Keratinocyte (primary cell): ENCODE results near the gene TARS2.

ENCODE experiments used
- EZH2 ChIP-seq: IDR thresholded peaks from one replicate; pipeline ENCODE4 v1.6.1; 2012; ENCODE audit warnings: inconsistent platforms, mild to moderate bottlenecking, low read length, moderate library complexity
- TF ChIP-seq, protein P1 (sequence below), 3 experiments: IDR thresholded peaks in 1 of 3; conservative IDR thresholded peaks in 1 of 3; optimal IDR thresholded peaks in 1 of 3; 2 replicates in 2 of 3; 3 replicates in 1 of 3; pipeline versions ENCODE3 to v1.5.1; 2011; ENCODE audit warnings: low read length in 3 of 3, mild to moderate bottlenecking in 3 of 3, moderate library complexity in 2 of 3, control low read depth in 1 of 3, inconsistent platforms in 1 of 3; ENCODE audit not compliant: insufficient read depth in 2 of 3; ENCODE audit errors: extremely low read depth in 1 of 3

DNA sequence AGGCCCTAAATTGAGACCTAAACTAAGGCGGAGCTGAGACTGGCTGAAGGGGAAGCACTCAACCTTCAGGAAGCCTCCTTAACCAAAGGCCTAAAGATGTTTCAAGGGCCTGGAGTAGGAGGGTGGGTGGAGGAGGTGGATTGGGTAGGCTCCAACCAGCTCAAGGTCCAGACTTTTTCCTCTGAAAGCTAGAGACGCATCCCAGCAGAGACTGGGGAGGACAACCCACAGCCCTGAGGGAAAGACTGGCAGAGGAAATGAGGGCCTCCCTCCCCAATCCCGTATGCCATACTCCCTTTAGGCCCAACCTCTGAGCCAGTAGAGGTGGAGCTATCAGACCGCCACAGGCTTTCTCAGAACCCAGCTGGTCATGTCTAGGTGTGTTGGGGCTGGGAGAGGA is 21.8 kb downstream of the TARS2 start:
- TF ChIP-seq, protein P1, sequence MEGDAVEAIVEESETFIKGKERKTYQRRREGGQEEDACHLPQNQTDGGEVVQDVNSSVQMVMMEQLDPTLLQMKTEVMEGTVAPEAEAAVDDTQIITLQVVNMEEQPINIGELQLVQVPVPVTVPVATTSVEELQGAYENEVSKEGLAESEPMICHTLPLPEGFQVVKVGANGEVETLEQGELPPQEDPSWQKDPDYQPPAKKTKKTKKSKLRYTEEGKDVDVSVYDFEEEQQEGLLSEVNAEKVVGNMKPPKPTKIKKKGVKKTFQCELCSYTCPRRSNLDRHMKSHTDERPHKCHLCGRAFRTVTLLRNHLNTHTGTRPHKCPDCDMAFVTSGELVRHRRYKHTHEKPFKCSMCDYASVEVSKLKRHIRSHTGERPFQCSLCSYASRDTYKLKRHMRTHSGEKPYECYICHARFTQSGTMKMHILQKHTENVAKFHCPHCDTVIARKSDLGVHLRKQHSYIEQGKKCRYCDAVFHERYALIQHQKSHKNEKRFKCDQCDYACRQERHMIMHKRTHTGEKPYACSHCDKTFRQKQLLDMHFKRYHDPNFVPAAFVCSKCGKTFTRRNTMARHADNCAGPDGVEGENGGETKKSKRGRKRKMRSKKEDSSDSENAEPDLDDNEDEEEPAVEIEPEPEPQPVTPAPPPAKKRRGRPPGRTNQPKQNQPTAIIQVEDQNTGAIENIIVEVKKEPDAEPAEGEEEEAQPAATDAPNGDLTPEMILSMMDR (optimal IDR thresholded peaks at IDR 0.05 in 1 of 3, IDR thresholded peaks at IDR 0.05 in 1 of 3, conservative IDR thresholded peaks at IDR 0.05 in 1 of 3; ENCODE audit: extremely low read depth in 1 of 3, insufficient read depth in 2 of 3, low read length in 3 of 3): no peak
- TF ChIP-seq EZH2: no peak
